Subcutaneous abdominal adipose tissue (tissue), 5 donors: ENCODE measurements around the gene SMIM11.
A peak's percentile ranks its signal among the peaks of the same experiment; 100 is the strongest.

ENCODE experiments used
- H3K27ac ChIP-seq: one replicate; pipeline ENCODE4 v1.7.0; 2013; ENCODE audit warnings: low read depth, mild to moderate bottlenecking, inconsistent platforms, low read length, moderate library complexity
- H3K27me3 ChIP-seq, 5 donors: one replicate each; pipeline ENCODE4 v1.7.0; 2013; ENCODE audit warnings: low read length in 5 of 5, inconsistent platforms in 1 of 5; ENCODE audit not compliant: control insufficient read depth in 5 of 5, insufficient read depth in 4 of 5
- H3K36me3 ChIP-seq, 5 donors: one replicate each; pipeline ENCODE4 v1.7.0; 2013; ENCODE audit warnings: low read length in 5 of 5; ENCODE audit not compliant: control insufficient read depth in 5 of 5, insufficient read depth in 5 of 5
- H3K4me1 ChIP-seq, 5 donors: one replicate each; pipeline ENCODE4 v1.7.0; 2013; ENCODE audit warnings: low read length in 5 of 5, mild to moderate bottlenecking in 3 of 5, moderate library complexity in 1 of 5; ENCODE audit not compliant: control insufficient read depth in 5 of 5, insufficient read depth in 5 of 5
- H3K4me3 ChIP-seq, 5 donors: one replicate each; pipeline ENCODE4 v1.7.0; 2013; ENCODE audit warnings: low read length in 5 of 5, low read depth in 1 of 5
- H3K9ac ChIP-seq, 5 donors: one replicate each; pipeline ENCODE4 v1.7.0; 2013; ENCODE audit warnings: low read length in 5 of 5, mild to moderate bottlenecking in 4 of 5, moderate library complexity in 3 of 5
- H3K9me3 ChIP-seq, 5 donors: one replicate each; pipeline ENCODE4 v1.7.0; 2013; ENCODE audit warnings: low read length in 5 of 5; ENCODE audit not compliant: control insufficient read depth in 5 of 5
- donor health status: healthy.
- donor health status: healthy.
- donor health status: healthy.
- donor health status: healthy.
- donor health status: healthy.

The SMIM11 gene

DNA sequence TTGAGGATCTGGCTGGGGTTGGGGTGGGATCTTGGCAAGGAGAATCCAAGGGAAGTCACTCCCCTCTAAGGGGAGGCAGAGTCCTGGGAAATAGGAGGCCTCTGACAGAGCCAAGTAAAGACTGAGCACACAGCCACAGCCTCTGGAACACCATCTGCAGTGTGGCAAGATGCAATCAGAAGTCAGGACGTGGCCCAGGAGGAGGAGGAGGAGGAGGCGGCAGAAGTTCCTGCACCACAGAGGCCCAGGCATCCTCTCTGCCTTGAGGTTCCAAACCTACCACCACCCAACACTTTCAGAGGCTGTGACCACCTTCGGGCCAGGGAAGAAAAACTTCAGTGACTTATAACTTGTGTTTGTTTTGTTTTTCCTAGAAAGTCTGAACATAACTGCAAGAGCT is 35.2 kb upstream of the SMIM11 start:
- Histone ChIP-seq H3K9ac (no peak overlapping the region), H3K36me3 (no peaks in the 10 kb centered on the region), H3K27me3 (no peaks in the 10 kb centered on the region), H3K4me3 (no peak overlapping the region), H3K9me3 (no peaks in the 10 kb centered on the region), H3K4me1 (peaks cover 0 to 35% (median 33%) of the 10 kb centered on the region in 5 donors), H3K27ac (no peak overlapping the region)

DNA sequence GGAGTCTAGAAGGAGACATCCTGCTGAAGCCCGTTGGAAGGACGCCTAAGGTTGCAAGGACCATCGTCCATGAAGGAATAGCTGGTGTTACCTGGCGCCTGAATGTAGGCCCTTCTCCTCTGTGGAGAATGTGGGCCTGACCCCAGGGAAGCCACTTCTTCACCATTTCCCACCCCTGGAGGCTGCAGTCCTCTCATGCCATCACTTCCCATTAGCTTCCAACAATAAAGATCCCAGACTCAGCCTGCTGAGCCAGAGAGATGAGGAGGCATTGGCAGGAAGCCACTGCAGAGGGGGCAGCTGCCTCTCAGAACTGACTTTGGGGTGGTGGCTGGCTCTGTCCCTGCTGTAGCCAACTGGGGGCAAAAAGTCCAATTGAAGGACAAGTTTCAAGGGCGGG is 32.8 kb upstream of the SMIM11 start:
- Histone ChIP-seq H3K4me3 (no peak overlapping the region), H3K36me3 (no peaks in the 10 kb centered on the region), H3K9me3 (no peaks in the 10 kb centered on the region), H3K4me1 (peaks cover 3 to 44% (median 33%) of the 10 kb centered on the region in 5 donors), H3K9ac (no peak overlapping the region), H3K27ac (no peak overlapping the region), H3K27me3 (no peaks in the 10 kb centered on the region)

DNA sequence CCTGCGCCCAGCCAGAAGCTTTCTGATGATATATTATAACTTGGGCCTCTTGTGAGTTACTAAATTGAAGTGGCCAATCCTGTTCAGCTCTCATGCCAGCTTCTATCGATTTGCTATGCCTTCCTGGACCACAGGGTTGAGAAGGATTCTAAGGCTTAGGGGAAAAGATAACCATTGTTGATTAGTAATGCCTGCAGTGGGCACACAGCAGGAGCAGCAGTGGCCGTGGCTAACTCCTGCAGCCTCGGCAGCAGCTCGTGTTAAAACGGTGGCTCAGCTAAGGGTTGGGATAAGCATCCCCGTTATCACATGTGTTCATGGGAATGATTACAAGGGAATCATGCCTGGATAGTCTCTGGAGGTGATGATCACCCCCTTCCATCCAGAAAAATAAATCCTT is 32.0 kb upstream of the SMIM11 start:
- H3K4me1 ChIP-seq, result peaks cover 3 to 49% (median 33%) of the 10 kb centered on the region in 5 donors
- H3K4me3 ChIP-seq, result no peak overlapping the region
- no peaks in the 10 kb centered on the region for H3K9me3 ChIP-seq
- H3K27me3 ChIP-seq, result no peaks in the 10 kb centered on the region
- no peaks in the 10 kb centered on the region for H3K36me3 ChIP-seq
- H3K27ac ChIP-seq, result no peak overlapping the region
- no peak overlapping the region for H3K9ac ChIP-seq

DNA sequence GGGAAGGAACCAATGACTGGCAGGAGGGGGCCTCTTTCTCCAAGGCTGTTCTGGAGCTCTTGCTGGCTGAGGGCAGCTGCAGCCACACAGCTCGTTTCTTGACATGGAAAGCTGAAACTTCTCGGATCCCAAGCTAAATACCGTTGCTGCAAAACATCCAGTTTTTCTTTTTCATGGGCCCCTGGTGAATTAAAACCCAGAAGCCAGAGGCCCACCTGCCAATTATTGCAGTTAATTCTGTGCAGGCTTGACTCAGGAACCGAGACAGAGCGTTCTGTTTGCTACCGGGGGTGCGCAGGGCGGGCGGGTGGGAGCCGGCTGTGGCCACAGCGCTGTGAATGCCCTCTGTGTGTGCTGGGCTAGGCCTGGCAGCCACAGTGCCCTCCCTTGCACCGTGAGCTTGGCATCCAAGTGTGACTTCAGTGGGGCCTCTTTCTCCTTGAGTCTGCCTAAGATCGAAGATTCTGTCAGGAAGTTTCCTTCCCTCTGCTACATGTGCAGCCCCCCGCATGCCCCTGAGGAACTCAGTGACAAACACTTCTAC is 31.4 kb upstream of the SMIM11 start:
- no peak overlapping the region for H3K9ac ChIP-seq
- H3K9me3 ChIP-seq, result no peaks in the 10 kb centered on the region
- H3K27me3 ChIP-seq, result no peaks in the 10 kb centered on the region
- no peaks in the 10 kb centered on the region for H3K36me3 ChIP-seq
- H3K4me1 ChIP-seq, result peaks cover 3 to 49% (median 33%) of the 10 kb centered on the region in 5 donors
- H3K27ac ChIP-seq, result no peak overlapping the region
- H3K4me3 ChIP-seq, result no peak overlapping the region

DNA sequence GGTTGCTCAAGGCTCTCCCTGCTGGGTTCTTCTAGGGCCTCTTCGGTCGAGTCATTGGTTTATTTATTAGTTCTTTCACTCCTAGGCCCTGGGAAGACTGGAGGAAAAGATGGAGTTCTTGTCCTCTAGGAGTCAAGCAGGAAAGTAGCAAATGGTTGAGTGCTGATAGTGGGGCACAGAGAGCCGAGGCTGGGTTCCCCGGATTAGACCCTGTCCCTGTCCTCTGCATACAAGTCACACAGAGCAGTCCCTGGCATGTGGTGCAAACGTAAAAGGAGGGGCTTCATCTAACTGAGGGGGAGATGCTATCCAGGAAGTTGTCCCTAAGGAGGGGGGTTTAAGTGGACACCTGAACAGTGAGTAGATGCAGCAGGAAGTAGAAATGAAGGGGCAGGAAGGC is 30.7 kb upstream of the SMIM11 start:
- Histone ChIP-seq H3K27ac (peak overlapping the region; percentile 10), H3K27me3 (no peaks in the 10 kb centered on the region), H3K4me3 (no peak overlapping the region), H3K36me3 (no peaks in the 10 kb centered on the region), H3K4me1 (peaks cover 3 to 53% (median 40%) of the 10 kb centered on the region in 5 donors), H3K9ac (no peak overlapping the region), H3K9me3 (no peaks in the 10 kb centered on the region)

DNA sequence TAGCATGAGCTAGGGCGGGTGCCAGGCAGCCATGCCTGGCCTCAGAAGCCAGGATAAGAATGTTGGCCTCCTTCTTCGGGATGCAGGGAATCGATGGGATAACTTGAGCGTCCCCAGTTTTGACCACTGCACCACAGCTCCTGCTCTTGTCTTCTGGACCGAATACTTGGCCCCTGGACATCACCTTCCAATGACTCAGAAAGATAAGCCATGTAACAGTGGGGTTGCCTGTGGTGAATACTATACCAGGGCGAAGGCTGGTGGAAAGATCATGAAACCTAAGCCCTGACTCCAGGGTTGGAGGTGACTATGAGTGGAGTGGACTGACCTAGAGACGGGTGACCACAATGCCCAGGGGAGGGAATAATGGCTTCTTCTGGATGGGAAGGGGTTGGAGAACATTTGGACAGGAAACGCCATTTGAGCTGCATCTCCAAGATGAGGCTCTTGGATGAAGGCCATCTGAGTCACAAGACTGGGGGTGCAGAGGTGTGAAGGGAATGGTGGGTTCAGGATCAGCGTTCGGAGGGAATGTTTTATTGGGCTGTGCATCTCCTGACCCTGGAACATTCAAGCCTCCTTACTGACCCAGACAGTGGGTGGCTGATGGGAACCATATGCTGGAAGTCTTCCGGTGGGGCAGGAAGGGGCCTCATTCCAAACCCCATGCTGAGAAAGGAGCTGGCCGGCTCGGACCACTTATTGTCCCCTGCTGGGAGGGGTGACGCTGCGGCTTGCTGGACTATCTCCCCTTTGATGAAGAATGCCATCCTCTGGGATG is 30.0 kb upstream of the SMIM11 start:
- Histone ChIP-seq H3K4me3 (no peak overlapping the region), H3K4me1 (peaks cover 3 to 53% (median 37%) of the 10 kb centered on the region in 5 donors), H3K27me3 (no peaks in the 10 kb centered on the region), H3K9me3 (no peaks in the 10 kb centered on the region), H3K9ac (no peak overlapping the region), H3K27ac (peak overlapping the region; percentile 7), H3K36me3 (no peaks in the 10 kb centered on the region)

DNA sequence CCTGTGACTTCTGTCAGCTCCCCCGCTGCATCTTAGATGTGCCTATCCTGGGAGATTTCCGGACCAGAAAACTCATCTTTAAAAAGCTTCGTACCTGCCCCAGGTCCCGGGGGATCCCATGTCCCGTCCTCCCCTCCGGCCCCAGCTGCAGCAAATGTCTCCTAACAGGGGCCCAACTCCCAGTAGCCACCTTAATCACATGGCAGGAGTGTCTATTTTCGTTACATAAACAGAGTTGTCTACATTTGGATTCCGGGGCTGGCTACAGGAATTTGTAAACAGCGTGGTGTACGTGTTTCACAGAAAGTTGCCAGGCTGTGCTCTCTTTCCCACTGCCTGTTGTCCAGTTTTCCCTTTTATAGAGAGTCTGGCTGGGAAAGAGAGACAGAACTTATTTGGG is 29.4 kb upstream of the SMIM11 start:
- Histone ChIP-seq H3K9ac (no peak overlapping the region), H3K9me3 (no peaks in the 10 kb centered on the region), H3K4me3 (no peak overlapping the region), H3K36me3 (no peaks in the 10 kb centered on the region), H3K27me3 (no peaks in the 10 kb centered on the region), H3K27ac (peak overlapping the region; percentile 11), H3K4me1 (peaks cover 3 to 53% (median 37%) of the 10 kb centered on the region in 5 donors)

DNA sequence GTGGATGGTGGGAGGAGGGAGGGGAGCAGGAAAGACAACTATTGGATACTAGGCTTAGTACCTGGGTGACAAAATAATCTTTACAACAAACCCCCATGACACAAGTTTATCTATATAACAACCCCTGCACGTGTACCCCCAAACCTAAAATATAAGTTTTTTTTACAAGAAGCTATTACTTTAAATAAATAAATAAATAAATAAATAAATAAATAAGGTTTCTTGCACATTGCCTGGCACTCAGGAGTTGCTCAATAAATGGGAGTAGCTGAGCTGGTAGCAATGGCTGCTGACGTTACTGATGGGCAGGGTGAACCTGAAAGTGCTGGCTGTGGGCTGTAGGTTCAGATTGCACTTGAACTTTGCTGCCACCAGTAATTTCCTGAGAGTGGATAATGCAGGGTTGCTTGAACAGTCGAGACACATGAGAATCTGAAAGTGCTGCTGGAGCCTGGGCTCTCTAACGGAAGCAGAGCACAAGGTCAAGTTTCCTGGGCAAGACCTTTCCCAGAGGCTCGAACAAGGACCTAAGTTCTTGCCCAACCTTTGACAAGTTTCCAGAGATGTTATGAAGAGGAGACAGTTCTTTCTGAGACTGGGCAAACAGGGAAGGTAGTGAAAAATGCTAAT is 26.3 kb upstream of the SMIM11 start:
- peaks cover 3 to 45% (median 25%) of the 10 kb centered on the region in 5 donors for H3K4me1 ChIP-seq
- H3K27me3 ChIP-seq, result no peaks in the 10 kb centered on the region
- no peak overlapping the region for H3K9ac ChIP-seq
- H3K9me3 ChIP-seq, result no peaks in the 10 kb centered on the region
- H3K27ac ChIP-seq, result no peak overlapping the region
- H3K36me3 ChIP-seq, result no peaks in the 10 kb centered on the region
- H3K4me3 ChIP-seq, result no peak overlapping the region

DNA sequence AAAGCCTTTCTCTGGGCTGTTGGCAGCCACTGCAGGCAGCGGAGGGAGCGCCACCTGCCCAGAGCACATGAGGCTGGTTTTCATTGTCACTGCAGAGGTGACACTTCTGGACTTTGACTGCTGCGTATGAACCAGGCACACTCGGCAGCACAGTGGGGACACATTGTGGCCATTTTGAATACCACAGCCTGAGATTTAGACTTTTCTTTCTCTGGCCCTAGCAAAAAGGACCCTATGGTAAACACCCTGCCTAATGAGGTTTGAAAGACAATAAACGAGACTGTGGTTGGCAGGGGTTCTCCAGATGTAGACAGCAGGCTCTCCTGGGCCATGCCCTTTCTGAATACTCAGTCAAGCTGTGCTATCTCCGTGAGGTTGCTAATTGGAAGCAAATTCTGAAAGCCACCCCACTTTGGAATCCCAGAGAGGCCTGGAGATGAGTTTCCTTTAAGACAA is 23.5 kb upstream of the SMIM11 start:
- Histone ChIP-seq H3K4me1 (peaks cover 0 to 17% (median 6%) of the 10 kb centered on the region in 5 donors), H3K4me3 (no peak overlapping the region), H3K27me3 (no peaks in the 10 kb centered on the region), H3K36me3 (no peaks in the 10 kb centered on the region), H3K27ac (no peak overlapping the region), H3K9ac (no peak overlapping the region), H3K9me3 (no peaks in the 10 kb centered on the region)

DNA sequence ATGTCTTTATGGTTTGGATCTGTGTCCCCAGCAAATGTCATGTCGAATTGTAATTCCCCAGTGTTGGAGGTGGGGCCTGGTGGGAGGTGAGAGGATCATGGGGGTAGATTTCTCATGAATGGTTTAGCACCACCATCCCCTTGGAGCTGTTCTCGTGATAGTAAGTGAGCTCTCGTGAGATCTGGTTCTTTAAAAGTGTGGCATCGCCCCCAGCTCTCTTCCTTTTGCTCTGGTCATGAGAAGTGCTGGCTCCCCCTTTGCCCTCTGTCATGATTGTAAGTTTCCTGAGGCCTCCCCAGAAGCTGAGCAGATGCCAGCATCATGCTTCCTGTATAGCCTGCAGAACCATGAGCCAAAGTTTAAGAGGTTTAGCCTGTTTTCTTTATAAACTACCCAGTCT is 22.8 kb upstream of the SMIM11 start:
- Histone ChIP-seq H3K4me1 (peaks cover 0 to 9% (median 6%) of the 10 kb centered on the region in 5 donors), H3K9me3 (no peaks in the 10 kb centered on the region), H3K36me3 (no peaks in the 10 kb centered on the region), H3K27me3 (no peaks in the 10 kb centered on the region), H3K27ac (no peak overlapping the region), H3K9ac (no peak overlapping the region), H3K4me3 (no peak overlapping the region)
